Measurements from ENCODE around the gene CCDC181.
A peak's percentile ranks its signal among the peaks of the same experiment; 100 is the strongest.

The CCDC181 gene

DNA sequence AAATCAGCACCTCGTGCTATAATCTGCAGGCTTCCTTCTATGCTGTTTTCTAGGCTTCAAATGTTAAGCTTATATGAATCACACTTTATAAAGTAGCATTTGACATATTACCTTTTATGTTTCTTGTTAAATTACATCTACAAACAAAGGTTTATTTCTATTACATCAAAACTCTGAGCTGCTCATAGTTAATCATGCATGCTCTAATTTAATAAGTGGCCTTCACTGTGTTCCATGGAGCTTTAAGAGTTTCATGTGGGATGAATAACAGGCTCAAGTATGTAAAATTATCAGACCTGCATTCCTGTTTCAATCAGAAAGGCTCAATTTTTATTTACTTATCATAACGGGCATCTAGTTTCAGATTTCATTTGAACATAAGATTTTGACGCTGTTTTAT, 45.5 kb upstream of the CCDC181 start:
- Histone ChIP-seq H4K20me1 (ENCODE audit: insufficient read depth, low read length) (peaks cover 15% of the 10 kb centered on the region), H2AFZ (ENCODE audit: low read depth, low read length) (no peak overlapping the region), H3K9ac (ENCODE audit: low read length) (no peak overlapping the region), H3K4me2 (ENCODE audit: low read length) (no peak overlapping the region), H3K79me2 (ENCODE audit: low read length) (peaks cover 35% of the 10 kb centered on the region), H3K9me3 (ENCODE audit: insufficient read depth, low read length) (no peaks in the 10 kb centered on the region), H3K36me3 (replicated peaks; ENCODE audit: low read depth, low read length) (peaks cover 67% of the 10 kb centered on the region), H3K27me3 (ENCODE audit: low read depth, low read length) (no peaks in the 10 kb centered on the region), H3K4me3 (ENCODE audit: low read length) (no peak overlapping the region), H3K4me1 (ENCODE audit: low read length) (no peaks in the 10 kb centered on the region), H3K27ac (ENCODE audit: low read length) (no peak overlapping the region)
- TF ChIP-seq, protein P1, sequence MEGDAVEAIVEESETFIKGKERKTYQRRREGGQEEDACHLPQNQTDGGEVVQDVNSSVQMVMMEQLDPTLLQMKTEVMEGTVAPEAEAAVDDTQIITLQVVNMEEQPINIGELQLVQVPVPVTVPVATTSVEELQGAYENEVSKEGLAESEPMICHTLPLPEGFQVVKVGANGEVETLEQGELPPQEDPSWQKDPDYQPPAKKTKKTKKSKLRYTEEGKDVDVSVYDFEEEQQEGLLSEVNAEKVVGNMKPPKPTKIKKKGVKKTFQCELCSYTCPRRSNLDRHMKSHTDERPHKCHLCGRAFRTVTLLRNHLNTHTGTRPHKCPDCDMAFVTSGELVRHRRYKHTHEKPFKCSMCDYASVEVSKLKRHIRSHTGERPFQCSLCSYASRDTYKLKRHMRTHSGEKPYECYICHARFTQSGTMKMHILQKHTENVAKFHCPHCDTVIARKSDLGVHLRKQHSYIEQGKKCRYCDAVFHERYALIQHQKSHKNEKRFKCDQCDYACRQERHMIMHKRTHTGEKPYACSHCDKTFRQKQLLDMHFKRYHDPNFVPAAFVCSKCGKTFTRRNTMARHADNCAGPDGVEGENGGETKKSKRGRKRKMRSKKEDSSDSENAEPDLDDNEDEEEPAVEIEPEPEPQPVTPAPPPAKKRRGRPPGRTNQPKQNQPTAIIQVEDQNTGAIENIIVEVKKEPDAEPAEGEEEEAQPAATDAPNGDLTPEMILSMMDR (IDR thresholded peaks at IDR 0.05; ENCODE audit: low read depth, low read length), result no peak
- no peak for TF ChIP-seq EZH2phosphoT487 (IDR thresholded peaks at IDR 0.05; ENCODE audit: low read depth)

DNA sequence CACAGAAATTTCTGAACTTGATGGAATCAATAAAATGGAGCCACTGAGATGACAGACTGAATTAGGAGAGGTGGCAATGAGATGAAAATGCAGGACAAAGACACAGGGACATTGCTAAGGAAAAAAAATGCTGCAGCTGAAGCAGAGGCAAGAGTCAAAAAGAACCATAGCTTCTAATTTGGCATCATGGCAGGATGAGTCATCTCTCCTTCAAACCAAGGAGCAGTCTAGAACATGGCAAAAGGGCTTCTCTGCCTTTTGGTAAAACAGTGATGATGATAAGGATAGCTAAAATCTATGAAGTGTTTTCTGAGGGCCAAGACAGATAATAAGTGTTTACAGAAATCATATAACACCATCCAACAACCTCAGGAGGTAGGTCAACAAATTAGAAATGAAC, 41.7 kb upstream of the CCDC181 start:
- Histone ChIP-seq H4K20me1 (ENCODE audit: insufficient read depth, low read length) (peaks cover 3% of the 10 kb centered on the region; the same call in 1 of the 2 replicates), H3K4me1 (ENCODE audit: low read length) (no peaks in the 10 kb centered on the region), H2AFZ (ENCODE audit: low read depth, low read length) (no peak overlapping the region), H3K36me3 (replicated peaks; ENCODE audit: low read depth, low read length) (peaks cover 60% of the 10 kb centered on the region), H3K4me2 (ENCODE audit: low read length) (no peak overlapping the region), H3K4me3 (ENCODE audit: low read length) (no peak overlapping the region), H3K9ac (ENCODE audit: low read length) (no peak overlapping the region), H3K9me3 (ENCODE audit: insufficient read depth, low read length) (no peaks in the 10 kb centered on the region), H3K27me3 (ENCODE audit: low read depth, low read length) (no peaks in the 10 kb centered on the region), H3K79me2 (ENCODE audit: low read length) (peaks cover 10% of the 10 kb centered on the region; the same call in 1 of the 2 replicates), H3K27ac (ENCODE audit: low read length) (no peak overlapping the region)
- no peak for TF ChIP-seq EZH2phosphoT487 (IDR thresholded peaks at IDR 0.05; ENCODE audit: low read depth)
- TF ChIP-seq, protein P1 (IDR thresholded peaks at IDR 0.05; ENCODE audit: low read depth, low read length), result no peak

DNA sequence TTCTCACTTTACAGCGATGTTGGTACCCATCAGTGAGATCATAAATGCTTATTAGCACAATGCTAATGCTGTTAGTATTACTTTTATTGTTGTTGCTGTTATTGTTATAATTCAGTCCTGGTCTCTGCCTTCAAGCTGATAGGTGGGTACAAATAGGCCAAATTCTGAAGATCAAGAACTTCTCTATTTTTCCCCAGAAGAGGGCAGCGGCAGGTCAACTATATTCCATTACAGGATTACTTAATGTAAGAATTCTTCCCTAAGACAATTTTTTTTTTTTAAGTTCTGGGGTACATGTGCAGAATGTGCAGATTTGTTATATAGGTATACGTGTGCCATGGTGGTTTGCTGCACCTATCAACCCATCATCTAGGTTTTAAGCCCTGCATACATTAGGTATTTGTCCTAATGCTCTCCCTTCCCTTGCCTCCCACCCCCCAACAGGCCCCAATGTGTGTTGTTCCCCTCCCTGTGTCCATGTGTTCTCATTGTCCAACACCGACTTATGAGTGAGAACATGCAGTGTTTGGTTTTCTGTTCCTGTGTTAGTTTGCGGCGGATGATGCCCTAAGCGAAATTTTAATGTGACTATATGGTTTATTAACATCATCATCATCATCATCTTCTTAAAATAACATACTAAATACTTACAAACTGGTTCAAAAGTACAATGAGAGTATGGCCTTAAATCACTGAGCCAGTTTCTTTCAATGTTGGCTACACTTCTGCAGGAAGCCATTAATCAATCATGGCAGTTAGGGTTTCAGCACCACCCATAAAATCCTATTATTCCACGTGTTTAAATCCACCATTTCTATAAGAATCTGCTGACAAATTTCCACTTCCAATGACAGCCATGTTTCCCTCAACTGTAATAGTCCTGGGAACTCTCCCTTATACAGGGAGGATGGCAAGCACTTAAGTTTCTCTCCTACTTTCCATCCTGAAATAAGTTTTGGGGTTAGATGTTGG, 39.3 kb upstream of the CCDC181 start:
- no peaks in the 10 kb centered on the region for H3K27me3 ChIP-seq (ENCODE audit: low read depth, low read length)
- no peak overlapping the region for H3K4me2 ChIP-seq (ENCODE audit: low read length)
- no peak for TF ChIP-seq EZH2phosphoT487 (IDR thresholded peaks at IDR 0.05; ENCODE audit: low read depth)
- TF ChIP-seq, protein P1 (IDR thresholded peaks at IDR 0.05; ENCODE audit: low read depth, low read length), result peak; percentile 58
- H3K9ac ChIP-seq (ENCODE audit: low read length), result no peak overlapping the region
- H3K79me2 ChIP-seq (ENCODE audit: low read length), result no peaks in the 10 kb centered on the region
- H3K4me1 ChIP-seq (ENCODE audit: low read length), result peaks cover 11% of the 10 kb centered on the region
- no peak overlapping the region for H3K4me3 ChIP-seq (ENCODE audit: low read length)
- no peak overlapping the region for H3K27ac ChIP-seq (ENCODE audit: low read length)
- peaks cover 54% of the 10 kb centered on the region for H3K36me3 ChIP-seq (replicated peaks; ENCODE audit: low read depth, low read length)
- H3K9me3 ChIP-seq (ENCODE audit: insufficient read depth, low read length), result no peaks in the 10 kb centered on the region
- H4K20me1 ChIP-seq (ENCODE audit: insufficient read depth, low read length), result peaks cover 3% of the 10 kb centered on the region; the same call in 1 of the 2 replicates
- no peak overlapping the region for H2AFZ ChIP-seq (ENCODE audit: low read depth, low read length)

DNA sequence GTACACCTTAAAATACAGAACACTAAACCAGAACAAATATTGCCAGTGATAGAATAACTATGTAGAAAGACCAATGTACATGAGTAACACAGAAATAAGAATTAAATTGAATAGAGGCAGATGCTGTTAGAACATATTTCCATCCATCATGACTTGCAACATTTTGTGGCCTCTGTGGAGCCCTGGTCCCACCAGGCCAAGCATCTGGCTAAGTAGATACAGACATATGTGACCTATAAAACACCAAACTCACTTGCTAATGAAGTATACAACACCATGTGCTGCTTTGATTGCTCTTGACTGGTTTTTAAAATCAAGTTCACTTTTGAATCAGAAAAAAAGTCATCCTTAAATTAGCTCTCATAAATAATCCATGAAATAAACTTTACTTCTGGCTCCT, 38.0 kb upstream of the CCDC181 start:
- Histone ChIP-seq H3K79me2 (ENCODE audit: low read length) (no peaks in the 10 kb centered on the region), H3K36me3 (replicated peaks; ENCODE audit: low read depth, low read length) (peaks cover 58% of the 10 kb centered on the region), H3K4me1 (ENCODE audit: low read length) (peaks cover 21% of the 10 kb centered on the region), H2AFZ (ENCODE audit: low read depth, low read length) (no peak overlapping the region), H3K9me3 (ENCODE audit: insufficient read depth, low read length) (no peaks in the 10 kb centered on the region), H4K20me1 (ENCODE audit: insufficient read depth, low read length) (peaks cover 2% of the 10 kb centered on the region; the same call in 1 of the 2 replicates), H3K9ac (ENCODE audit: low read length) (no peak overlapping the region), H3K4me2 (ENCODE audit: low read length) (no peak overlapping the region), H3K27ac (ENCODE audit: low read length) (no peak overlapping the region), H3K4me3 (ENCODE audit: low read length) (no peak overlapping the region), H3K27me3 (ENCODE audit: low read depth, low read length) (no peaks in the 10 kb centered on the region)
- TF ChIP-seq, protein P1 (IDR thresholded peaks at IDR 0.05; ENCODE audit: low read depth, low read length), result no peak
- no peak for TF ChIP-seq EZH2phosphoT487 (IDR thresholded peaks at IDR 0.05; ENCODE audit: low read depth)

Measured in OCI-LY3 (cell line).